Karpas-422 (cell line): ENCODE data around the gene WWP2. TPM values are rescaled to one million over a fixed set of nuclear protein-coding genes. Genes with fewer than 3 reads are reported as not detected.

ENCODE experiments used
- DNase-seq: peaks from one replicate; pipeline ENCODE4 v3.0.0-alpha.2; 2015
- H2AFZ ChIP-seq: fragments of 200-600 bp; sonication (generic); 2 replicates; pipeline ENCODE4 v1.6.1; 2014; ENCODE audit warnings: antibody characterized with exemption, low read length, mixed read lengths
- H3K27ac ChIP-seq: fragments of 200-600 bp; sonication (generic); 2 replicates; pipeline ENCODE4 v1.5.1; 2014; ENCODE audit warnings: mild to moderate bottlenecking, low read length, moderate library complexity
- H3K27me3 ChIP-seq: fragments of 200-600 bp; sonication (generic); 2 replicates; pipeline ENCODE4 v1.6.1; 2014; ENCODE audit warnings: low read length, mixed read lengths
- H3K36me3 ChIP-seq: fragments of 200-600 bp; sonication (generic); 2 replicates; pipeline ENCODE4 v1.6.1; 2014; ENCODE audit warnings: low read length, mixed read lengths; ENCODE audit not compliant: insufficient read depth
- H3K4me1 ChIP-seq: fragments of 200-600 bp; sonication (generic); 2 replicates; pipeline ENCODE4 v1.6.1; 2014; ENCODE audit warnings: mild to moderate bottlenecking, low read length, mixed read lengths
- H3K4me2 ChIP-seq: fragments of 200-600 bp; sonication (generic); 2 replicates; pipeline ENCODE4 v1.6.1; 2014; ENCODE audit warnings: low read length, low read depth, mild to moderate bottlenecking; ENCODE audit not compliant: poor library complexity, severe bottlenecking
- H3K4me3 ChIP-seq: fragments of 200-600 bp; sonication (generic); 2 replicates; pipeline ENCODE4 v1.5.1; 2014; ENCODE audit warnings: mild to moderate bottlenecking, antibody characterized with exemption, low read length, mixed read lengths
- H3K79me2 ChIP-seq: fragments of 200-600 bp; sonication (generic); 2 replicates; pipeline ENCODE4 v1.6.1; 2014; ENCODE audit warnings: mild to moderate bottlenecking, low read length, mixed read lengths
- H3K9ac ChIP-seq: fragments of 200-600 bp; sonication (generic); 2 replicates; pipeline ENCODE4 v1.6.0; 2014; ENCODE audit warnings: low read length
- H3K9me2 ChIP-seq: fragments of 200-600 bp; sonication (generic), shearing (Covaris generic); replicated peaks from 2 replicates; pipeline ENCODE4 v1.6.0; 2014; ENCODE audit warnings: mild to moderate bottlenecking, low read length, moderate library complexity; ENCODE audit not compliant: insufficient read depth
- H3K9me3 ChIP-seq: fragments of 300-700, 200-600 bp; sonication (generic); 2 replicates; pipeline ENCODE4 v1.6.1; 2014; ENCODE audit warnings: low read length, mixed read lengths
- H4K20me1 ChIP-seq: fragments of 200-600 bp; sonication (generic); 2 replicates; pipeline ENCODE4 v1.6.1; 2014; ENCODE audit warnings: mild to moderate bottlenecking, antibody characterized with exemption, low read length, low read depth; ENCODE audit not compliant: insufficient read depth
- total RNA-seq: library from RNA; depleted of rRNA; stranded (reverse); fragments of >200 nt; shearing (Covaris generic); gene quantifications from 2 replicates; pipeline ENCODE4 v1.2.3, GENCODE V29; 2014; ENCODE audit warnings: low replicate concordance

WWP2 gene
- total RNA-seq, 1 experiment from 2014 or later: 30.7 TPM

DNA sequence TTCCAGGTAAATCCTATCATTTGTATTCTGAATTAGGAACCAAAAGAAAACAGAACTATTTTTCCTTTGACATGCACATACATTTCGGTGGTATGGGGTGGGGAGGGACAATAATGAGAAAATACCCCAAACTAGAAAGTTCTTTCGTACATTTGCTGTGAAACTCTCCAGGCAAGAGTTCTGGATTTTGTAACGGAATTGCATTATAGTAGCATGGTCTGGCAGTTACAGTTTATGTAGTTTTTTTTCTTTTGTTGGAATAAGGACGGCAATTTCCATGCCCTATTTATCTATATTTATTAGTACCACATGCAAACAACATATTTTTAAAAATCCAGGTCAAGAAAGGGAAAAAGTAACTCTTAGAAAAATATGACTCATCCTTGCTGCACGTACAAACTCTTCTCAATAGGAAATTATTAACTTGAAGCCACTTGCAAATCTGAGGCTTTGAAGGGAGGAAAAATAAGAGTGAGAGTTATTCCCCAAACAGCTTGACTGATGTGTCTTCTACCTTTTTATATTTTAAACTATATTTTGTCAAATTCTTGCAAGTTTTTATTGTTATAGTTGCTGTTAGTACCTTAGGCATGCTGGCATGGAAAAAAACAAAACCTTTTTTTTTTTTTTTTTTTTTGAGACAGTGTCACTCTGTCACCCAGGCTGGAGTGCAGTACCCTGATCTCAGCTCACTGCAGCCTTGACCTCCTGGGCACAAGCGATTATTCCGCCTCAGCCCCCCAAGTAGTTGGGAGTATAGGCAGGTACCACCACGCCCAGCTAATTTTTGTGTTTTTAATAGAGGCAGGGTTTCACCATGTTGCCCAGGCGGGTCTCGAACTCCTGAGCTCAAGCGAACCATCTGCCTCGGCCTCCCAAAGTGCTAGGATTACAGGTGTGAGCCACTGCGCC lies 69.3 kb downstream of the WWP2 start:
- H3K4me2 ChIP-seq: no peak overlapping the region

DNA sequence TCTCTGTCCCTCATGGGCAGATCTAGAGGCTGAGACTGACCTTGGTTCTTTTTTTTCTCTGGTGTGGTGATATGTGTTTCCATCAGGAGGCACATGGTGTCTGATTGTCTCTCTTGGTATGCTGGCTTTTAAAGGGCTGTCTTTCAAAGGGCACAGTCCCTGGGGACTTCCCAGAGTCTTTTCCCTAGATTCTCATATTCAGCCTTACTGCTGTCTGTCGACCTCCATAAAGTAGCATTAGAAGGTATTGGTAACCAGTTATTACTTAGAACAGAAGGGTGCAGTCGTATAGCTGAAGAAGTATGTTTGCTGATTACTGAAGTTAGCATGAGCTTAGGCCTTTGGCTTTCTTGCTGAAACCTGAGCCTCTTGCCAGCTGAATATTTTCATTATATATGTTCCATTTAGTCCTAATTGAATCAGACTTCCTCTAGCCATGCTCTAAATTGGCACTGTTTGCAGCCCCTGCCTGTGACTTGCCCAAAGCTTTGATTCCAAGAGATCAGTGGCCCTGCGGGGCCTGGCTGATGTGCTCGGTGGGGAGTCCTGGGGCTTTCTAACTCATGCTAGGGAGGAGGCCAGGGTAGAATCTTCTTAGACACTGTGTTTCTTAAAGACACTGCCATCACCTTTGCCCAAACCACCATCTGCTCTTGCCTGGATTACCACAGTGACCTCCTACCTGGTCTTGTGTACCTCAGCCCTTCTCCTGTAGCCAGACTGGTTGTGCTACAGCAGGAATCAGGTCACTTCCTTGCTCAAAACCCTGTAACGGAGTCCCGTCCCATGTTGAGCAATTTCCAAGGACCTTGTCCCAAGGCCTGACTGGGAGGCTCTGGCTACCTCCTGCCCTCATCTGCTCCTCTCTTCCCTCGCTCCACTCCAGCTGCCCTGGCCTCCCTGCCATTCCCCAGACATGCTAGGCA lies 71.5 kb downstream of the WWP2 start:
- Histone ChIP-seq H3K4me1 (peaks cover 8% of the 10 kb centered on the region), H3K27me3 (no peaks in the 10 kb centered on the region), H3K9ac (no peak overlapping the region)

More for the DNA sequence above, 69.3 kb downstream of the WWP2 start:
- H3K9ac ChIP-seq: no peak overlapping the region
- no peaks in the 10 kb centered on the region for H3K9me3 ChIP-seq
- peaks cover 2% of the 10 kb centered on the region; the same call in 1 of the 2 replicates for H3K79me2 ChIP-seq
- no peaks in the 10 kb centered on the region for H3K27me3 ChIP-seq
- H4K20me1 ChIP-seq: no peaks in the 10 kb centered on the region
- H3K4me1 ChIP-seq: peaks cover 8% of the 10 kb centered on the region
- H3K27ac ChIP-seq: no peak overlapping the region
- no peaks in the 10 kb centered on the region for H3K36me3 ChIP-seq
- DNase-seq: no peak
- no peak overlapping the region for H3K4me3 ChIP-seq
- H3K9me2 ChIP-seq: no peaks in the 10 kb centered on the region
- H2AFZ ChIP-seq: no peak overlapping the region

DNA sequence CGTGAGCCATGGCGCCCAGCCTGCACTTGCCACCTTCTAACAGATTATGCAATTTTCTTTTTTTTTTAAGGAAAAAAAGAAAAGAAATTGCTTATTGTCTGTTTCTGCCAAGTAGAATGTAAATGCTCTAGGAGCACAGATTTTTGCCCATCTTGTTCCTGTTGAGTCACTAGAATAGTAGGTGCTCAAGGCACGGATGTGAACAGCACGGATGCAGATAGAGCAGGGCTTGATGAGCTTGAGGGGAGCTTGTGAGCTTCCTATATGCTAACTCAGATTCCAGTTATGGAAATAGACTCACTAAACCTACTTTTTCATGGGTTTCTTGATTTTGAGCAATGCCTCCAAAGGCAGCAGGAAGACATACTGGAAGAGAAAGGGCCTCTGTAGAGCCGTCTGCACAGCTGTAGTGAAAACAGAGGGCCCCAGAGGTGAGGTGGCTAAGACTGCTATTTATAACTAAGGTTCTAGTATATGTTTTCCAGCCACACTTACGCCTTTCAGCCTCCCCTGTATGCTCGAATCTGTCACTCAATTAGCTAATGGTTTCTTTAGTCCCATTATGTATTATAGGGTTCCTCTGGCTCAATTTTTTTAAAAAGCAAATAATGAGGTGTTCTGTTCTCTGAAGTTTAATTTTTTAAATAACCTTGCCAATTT lies 72.8 kb downstream of the WWP2 start:
- Histone ChIP-seq H4K20me1 (no peaks in the 10 kb centered on the region), H3K4me2 (no peak overlapping the region), H3K9ac (no peak overlapping the region)

More for the DNA sequence above, 71.5 kb downstream of the WWP2 start:
- H3K4me3 ChIP-seq: no peak overlapping the region
- no peak for DNase-seq
- peaks cover 2% of the 10 kb centered on the region; the same call in 1 of the 2 replicates for H3K79me2 ChIP-seq
- H4K20me1 ChIP-seq: no peaks in the 10 kb centered on the region
- no peaks in the 10 kb centered on the region for H3K9me2 ChIP-seq
- H3K27ac ChIP-seq: no peak overlapping the region
- no peak overlapping the region for H2AFZ ChIP-seq
- no peak overlapping the region for H3K4me2 ChIP-seq
- no peaks in the 10 kb centered on the region for H3K36me3 ChIP-seq
- no peaks in the 10 kb centered on the region for H3K9me3 ChIP-seq

DNA sequence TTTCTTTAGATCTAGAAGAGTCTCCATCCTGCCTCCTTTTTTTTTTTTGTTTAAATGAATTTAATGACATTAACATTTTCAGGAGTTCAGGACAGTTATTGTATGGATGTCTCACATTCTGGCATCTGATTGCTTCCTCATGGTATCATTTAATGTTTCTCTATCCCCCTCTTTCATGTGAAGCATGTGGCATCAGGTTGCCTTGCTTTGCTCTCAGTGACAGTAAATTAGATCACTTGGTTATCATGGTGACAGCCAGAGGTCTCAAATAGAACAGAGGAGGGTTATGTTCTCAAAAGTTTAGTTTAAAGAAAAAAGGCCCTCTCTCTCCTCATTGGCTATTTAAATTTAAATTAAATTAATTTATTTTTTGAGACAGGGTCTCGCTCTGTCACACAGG lies 74.1 kb downstream of the WWP2 start:
- Histone ChIP-seq H3K27me3 (no peaks in the 10 kb centered on the region), H3K4me2 (no peak overlapping the region), H4K20me1 (no peaks in the 10 kb centered on the region), H3K27ac (no peak overlapping the region), H3K79me2 (peaks cover 6% of the 10 kb centered on the region; the same call in 1 of the 2 replicates), H2AFZ (no peak overlapping the region), H3K9ac (no peak overlapping the region), H3K9me2 (no peaks in the 10 kb centered on the region), H3K4me1 (peaks cover 11% of the 10 kb centered on the region), H3K9me3 (no peaks in the 10 kb centered on the region), H3K4me3 (no peak overlapping the region), H3K36me3 (no peaks in the 10 kb centered on the region)
- no peak for DNase-seq

More for the DNA sequence above, 72.8 kb downstream of the WWP2 start:
- H3K9me3 ChIP-seq: no peaks in the 10 kb centered on the region
- H3K4me3 ChIP-seq: no peak overlapping the region
- H2AFZ ChIP-seq: no peak overlapping the region
- H3K27me3 ChIP-seq: no peaks in the 10 kb centered on the region
- no peak for DNase-seq
- peaks cover 2% of the 10 kb centered on the region; the same call in 1 of the 2 replicates for H3K79me2 ChIP-seq
- H3K27ac ChIP-seq: no peak overlapping the region
- H3K4me1 ChIP-seq: peaks cover 8% of the 10 kb centered on the region
- H3K9me2 ChIP-seq: no peaks in the 10 kb centered on the region
- H3K36me3 ChIP-seq: no peaks in the 10 kb centered on the region

DNA sequence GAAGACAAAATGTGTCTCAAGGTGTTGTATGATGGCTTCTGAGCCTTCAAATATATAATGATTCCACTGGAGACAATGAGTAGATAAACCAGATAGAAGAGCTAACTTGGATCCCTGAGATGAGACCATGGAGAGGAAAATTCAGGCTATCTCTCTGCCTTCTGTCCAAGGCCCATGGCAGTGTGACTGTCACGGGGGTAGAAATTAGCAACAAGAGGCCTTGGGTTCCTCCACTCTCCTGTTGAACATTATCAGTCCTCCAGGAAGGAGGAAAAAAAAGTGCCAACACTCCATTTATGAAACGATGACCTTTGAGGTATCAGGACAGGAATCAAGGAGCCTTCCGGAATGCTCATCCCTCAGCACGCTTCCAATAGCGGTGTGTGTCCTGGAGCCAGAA lies 75.2 kb downstream of the WWP2 start:
- Histone ChIP-seq H3K79me2 (peaks cover 4% of the 10 kb centered on the region; the same call in 1 of the 2 replicates), H3K27me3 (no peaks in the 10 kb centered on the region), H3K27ac (no peak overlapping the region), H2AFZ (no peak overlapping the region), H3K9me2 (no peaks in the 10 kb centered on the region), H3K36me3 (no peaks in the 10 kb centered on the region), H3K9me3 (no peaks in the 10 kb centered on the region), H3K4me2 (no peak overlapping the region), H3K9ac (no peak overlapping the region), H4K20me1 (no peaks in the 10 kb centered on the region), H3K4me3 (no peak overlapping the region), H3K4me1 (peaks cover 13% of the 10 kb centered on the region)
- DNase-seq: no peak

DNA sequence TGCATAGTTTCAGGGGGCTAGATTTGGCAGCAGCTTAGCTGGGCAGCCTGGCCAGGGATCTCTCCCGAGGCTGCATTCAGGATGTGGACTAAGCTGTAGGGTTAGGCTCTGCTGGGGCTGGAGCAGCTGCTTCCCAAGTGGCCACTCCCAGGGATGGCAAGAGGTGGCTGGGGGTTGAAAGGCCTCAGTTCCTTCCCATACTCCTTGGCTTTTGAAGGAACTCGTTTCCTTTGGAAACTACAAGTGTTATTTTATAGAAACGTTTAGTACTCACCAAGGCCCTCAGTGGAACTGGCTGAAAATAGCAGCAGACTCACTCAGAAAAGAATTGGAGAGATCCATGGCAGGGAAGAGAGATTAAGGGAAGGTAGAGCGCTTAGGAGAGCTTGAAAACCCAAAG lies 76.4 kb downstream of the WWP2 start:
- H3K9me2 ChIP-seq: no peaks in the 10 kb centered on the region
- no peaks in the 10 kb centered on the region for H3K27me3 ChIP-seq
- DNase-seq: no peak
- H3K79me2 ChIP-seq: peaks cover 4% of the 10 kb centered on the region; the same call in 1 of the 2 replicates
- no peak overlapping the region for H2AFZ ChIP-seq
- no peak overlapping the region for H3K27ac ChIP-seq
- no peaks in the 10 kb centered on the region for H3K36me3 ChIP-seq
- peaks cover 8% of the 10 kb centered on the region for H3K4me1 ChIP-seq
- no peak overlapping the region for H3K4me2 ChIP-seq
- H4K20me1 ChIP-seq: no peaks in the 10 kb centered on the region
- H3K9me3 ChIP-seq: no peaks in the 10 kb centered on the region
- no peak overlapping the region for H3K9ac ChIP-seq
- no peak overlapping the region for H3K4me3 ChIP-seq

DNA sequence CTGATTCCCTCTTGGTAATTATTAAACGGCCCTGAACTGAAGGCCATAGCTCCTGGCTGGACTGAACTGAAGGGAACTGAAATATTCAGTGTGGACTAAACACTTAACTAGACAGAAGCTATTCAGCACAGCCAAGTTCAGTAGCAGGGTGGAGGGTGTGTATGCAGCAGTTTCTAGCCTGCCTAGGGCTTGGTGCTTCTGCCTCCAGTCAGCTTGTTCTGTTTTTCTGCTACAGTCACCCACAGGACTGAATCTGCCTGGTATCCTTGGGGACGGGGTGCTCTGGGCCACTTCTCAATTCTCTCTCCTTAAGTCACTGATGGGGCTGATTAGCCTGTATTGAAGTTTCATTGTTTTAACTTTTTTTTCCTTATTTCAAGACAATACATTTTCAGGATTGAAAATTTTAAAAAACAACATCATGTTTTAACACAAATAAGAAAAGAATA lies 77.1 kb downstream of the WWP2 start:
- no peak overlapping the region for H3K4me2 ChIP-seq
- DNase-seq: no peak
- H3K9ac ChIP-seq: no peak overlapping the region
- H3K79me2 ChIP-seq: peaks cover 4% of the 10 kb centered on the region; the same call in 1 of the 2 replicates
- H3K9me3 ChIP-seq: no peaks in the 10 kb centered on the region
- H3K4me3 ChIP-seq: no peak overlapping the region
- no peaks in the 10 kb centered on the region for H3K27me3 ChIP-seq
- H3K36me3 ChIP-seq: no peaks in the 10 kb centered on the region
- H3K4me1 ChIP-seq: peaks cover 5% of the 10 kb centered on the region
- no peak overlapping the region for H2AFZ ChIP-seq
- H3K27ac ChIP-seq: no peak overlapping the region
- no peaks in the 10 kb centered on the region for H4K20me1 ChIP-seq
- no peaks in the 10 kb centered on the region for H3K9me2 ChIP-seq
